ENCODE data around the gene TEKT2.

DNA sequence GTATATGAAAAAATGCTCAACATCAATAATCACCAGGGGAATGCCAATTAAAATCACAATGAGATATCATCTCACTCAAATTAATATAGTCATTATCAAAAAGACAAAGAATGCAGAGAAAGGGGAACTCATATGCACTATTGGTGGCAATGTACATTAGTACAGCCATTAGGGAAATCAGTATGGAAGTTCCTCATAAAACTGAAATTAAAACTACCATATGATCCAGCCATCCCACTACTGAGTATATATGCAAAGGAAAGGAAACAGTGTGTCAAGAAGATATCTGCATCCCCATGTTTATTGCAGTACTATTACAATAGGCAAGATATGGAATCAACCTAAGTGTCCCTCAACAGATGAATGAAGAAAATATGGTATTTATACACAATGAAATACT lies 32.1 kb upstream of the TEKT2 start:
- TF ChIP-seq, protein P1, sequence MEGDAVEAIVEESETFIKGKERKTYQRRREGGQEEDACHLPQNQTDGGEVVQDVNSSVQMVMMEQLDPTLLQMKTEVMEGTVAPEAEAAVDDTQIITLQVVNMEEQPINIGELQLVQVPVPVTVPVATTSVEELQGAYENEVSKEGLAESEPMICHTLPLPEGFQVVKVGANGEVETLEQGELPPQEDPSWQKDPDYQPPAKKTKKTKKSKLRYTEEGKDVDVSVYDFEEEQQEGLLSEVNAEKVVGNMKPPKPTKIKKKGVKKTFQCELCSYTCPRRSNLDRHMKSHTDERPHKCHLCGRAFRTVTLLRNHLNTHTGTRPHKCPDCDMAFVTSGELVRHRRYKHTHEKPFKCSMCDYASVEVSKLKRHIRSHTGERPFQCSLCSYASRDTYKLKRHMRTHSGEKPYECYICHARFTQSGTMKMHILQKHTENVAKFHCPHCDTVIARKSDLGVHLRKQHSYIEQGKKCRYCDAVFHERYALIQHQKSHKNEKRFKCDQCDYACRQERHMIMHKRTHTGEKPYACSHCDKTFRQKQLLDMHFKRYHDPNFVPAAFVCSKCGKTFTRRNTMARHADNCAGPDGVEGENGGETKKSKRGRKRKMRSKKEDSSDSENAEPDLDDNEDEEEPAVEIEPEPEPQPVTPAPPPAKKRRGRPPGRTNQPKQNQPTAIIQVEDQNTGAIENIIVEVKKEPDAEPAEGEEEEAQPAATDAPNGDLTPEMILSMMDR (IDR thresholded peaks at IDR 0.05): no peak
- TF ChIP-seq POLR2A (IDR thresholded peaks at IDR 0.05): no peak
